Osteoblast (primary cell): Measurements from ENCODE around the gene SUGCT. TPM values are rescaled to one million over a fixed set of nuclear protein-coding genes. Genes with fewer than 3 reads are reported as not detected.

Experiments used
- DNase-seq: peaks from one replicate; pipeline ENCODE4 v3.0.0; 2011; ENCODE audit warnings: low spot score, mixed read lengths; ENCODE audit not compliant: insufficient read length; ENCODE audit errors: missing footprints
- H2AFZ ChIP-seq: 2 replicates; pipeline ENCODE4 v1.6.0; 2011; ENCODE audit warnings: mild to moderate bottlenecking, low read length
- H3K27ac ChIP-seq: 2 replicates; pipeline ENCODE4 v1.5.1; 2011; ENCODE audit warnings: mild to moderate bottlenecking, low read depth, low read length, moderate library complexity
- H3K27me3 ChIP-seq: 2 replicates; pipeline ENCODE4 v1.6.0; 2012; ENCODE audit warnings: mild to moderate bottlenecking, control low read depth, inconsistent platforms, low read length, moderate library complexity; ENCODE audit not compliant: insufficient read depth
- H3K36me3 ChIP-seq: 2 replicates; pipeline ENCODE4 v1.5.1; 2011; ENCODE audit warnings: mild to moderate bottlenecking, low read length, control low read depth, moderate library complexity; ENCODE audit not compliant: insufficient read depth
- H3K4me1 ChIP-seq: 2 replicates; pipeline ENCODE4 v1.5.1; 2011; ENCODE audit warnings: mild to moderate bottlenecking, low read length, control low read depth, moderate library complexity; ENCODE audit not compliant: insufficient read depth
- H3K4me2 ChIP-seq: 2 replicates; pipeline ENCODE4 v1.6.0; 2011; ENCODE audit warnings: mild to moderate bottlenecking, low read length; ENCODE audit not compliant: insufficient read depth
- H3K4me3 ChIP-seq: fragments of 200-600 bp; sonication (generic); 3 replicates; pipeline ENCODE4 v1.5.1; 2012; ENCODE audit warnings: mild to moderate bottlenecking, low read length, inconsistent platforms; ENCODE audit not compliant: insufficient read depth
- H3K79me2 ChIP-seq: 2 replicates; pipeline ENCODE4 v1.6.0; 2012; ENCODE audit warnings: mild to moderate bottlenecking, low read length, control low read depth, inconsistent platforms; ENCODE audit not compliant: insufficient read depth
- H3K9me3 ChIP-seq: 2 replicates; pipeline ENCODE4 v1.5.1; 2011; ENCODE audit warnings: low read depth, low read length, control low read depth
- H4K20me1 ChIP-seq: 2 replicates; pipeline ENCODE4 v1.6.0; 2012; ENCODE audit warnings: mild to moderate bottlenecking, low read length, control low read depth; ENCODE audit not compliant: insufficient read depth
- CTCF ChIP-seq: IDR thresholded peaks from 2 replicates; pipeline ENCODE4 v1.5.1; 2011; ENCODE audit warnings: mild to moderate bottlenecking, low read depth, low read length, moderate library complexity; ENCODE audit errors: extremely low read depth
- total RNA-seq: library from RNA; depleted of rRNA; stranded (reverse); fragments of >200 nt; gene quantifications from 2 replicates; pipeline ENCODE4 v1.2.3, GENCODE V29; 2012

SUGCT gene
- total RNA-seq, 1 donor, result 21.7 TPM

DNA sequence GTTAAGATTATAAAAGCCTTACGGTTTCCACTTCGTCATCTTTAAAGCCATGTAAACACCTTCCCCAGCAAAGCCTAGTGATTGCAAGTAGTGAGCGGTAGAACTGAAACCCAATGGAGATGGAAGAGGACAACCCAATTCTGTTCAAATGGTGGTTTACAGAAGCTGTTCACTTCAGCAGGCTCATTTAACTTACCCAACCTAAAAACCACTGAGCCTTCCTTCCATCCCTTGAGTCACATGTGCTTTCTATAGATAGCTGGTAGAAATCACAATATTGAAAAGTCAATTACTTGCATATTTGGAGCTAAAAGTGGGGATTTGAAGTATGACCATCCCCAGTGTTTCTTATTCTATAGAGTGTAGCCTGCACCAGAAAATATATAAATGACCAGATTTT is 667.7 kb downstream of the SUGCT start:
- no peaks in the 10 kb centered on the region for H3K36me3 ChIP-seq
- H3K27ac ChIP-seq, result no peak overlapping the region
- H2AFZ ChIP-seq, result no peak overlapping the region
- no peaks in the 10 kb centered on the region for H3K27me3 ChIP-seq
- peaks cover 28% of the 10 kb centered on the region for H3K79me2 ChIP-seq
- no peak for TF ChIP-seq CTCF
- no peak overlapping the region for H3K4me2 ChIP-seq
- no peaks in the 10 kb centered on the region for H4K20me1 ChIP-seq
- peaks cover 29% of the 10 kb centered on the region for H3K4me1 ChIP-seq
- no peak for DNase-seq
- no peak overlapping the region for H3K4me3 ChIP-seq
- no peaks in the 10 kb centered on the region for H3K9me3 ChIP-seq

DNA sequence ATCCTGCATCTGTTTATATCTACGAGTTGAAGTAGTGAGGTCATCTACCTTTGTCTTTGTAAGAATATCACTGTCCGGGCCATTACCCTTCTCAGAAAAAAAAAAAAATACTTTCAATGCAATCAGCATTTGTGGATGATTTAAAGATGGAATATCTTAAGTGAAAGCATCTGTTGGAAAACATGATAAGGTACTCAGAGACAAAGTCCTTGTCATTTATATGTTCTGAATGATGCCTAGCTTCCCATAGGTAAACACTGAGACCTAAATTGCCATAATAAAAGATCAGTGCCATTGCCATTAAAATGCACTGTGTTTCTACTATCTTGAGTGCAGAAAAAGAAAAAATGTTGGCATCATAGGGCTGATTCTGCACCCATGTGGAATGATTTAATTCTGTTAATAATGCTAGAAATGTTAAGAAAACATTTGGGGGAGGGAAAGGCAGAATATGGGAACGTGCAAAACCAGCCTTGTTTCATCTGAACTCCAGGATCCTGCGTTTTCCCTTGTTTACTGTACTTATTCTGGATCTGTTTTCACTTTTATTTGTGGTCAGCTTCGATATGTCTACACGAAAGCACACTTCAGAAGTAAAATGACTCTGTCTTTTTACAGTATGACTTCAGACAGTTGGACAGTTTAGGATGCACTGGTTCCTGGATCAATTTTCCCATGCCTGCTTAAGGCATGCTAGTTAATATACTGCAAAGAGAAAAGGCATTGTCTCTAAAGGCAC is 669.8 kb downstream of the SUGCT start:
- H3K27ac ChIP-seq, result peak overlapping the region; percentile 67
- H3K4me2 ChIP-seq, result peak overlapping the region; percentile 31
- no peaks in the 10 kb centered on the region for H3K9me3 ChIP-seq
- no peaks in the 10 kb centered on the region for H3K36me3 ChIP-seq
- H3K27me3 ChIP-seq, result no peaks in the 10 kb centered on the region
- no peak overlapping the region for H3K4me3 ChIP-seq
- TF ChIP-seq CTCF, result no peak
- no peak for DNase-seq
- peaks cover 47% of the 10 kb centered on the region for H3K4me1 ChIP-seq
- peaks cover 19% of the 10 kb centered on the region for H3K79me2 ChIP-seq
- H4K20me1 ChIP-seq, result no peaks in the 10 kb centered on the region
- H2AFZ ChIP-seq, result no peak overlapping the region

DNA sequence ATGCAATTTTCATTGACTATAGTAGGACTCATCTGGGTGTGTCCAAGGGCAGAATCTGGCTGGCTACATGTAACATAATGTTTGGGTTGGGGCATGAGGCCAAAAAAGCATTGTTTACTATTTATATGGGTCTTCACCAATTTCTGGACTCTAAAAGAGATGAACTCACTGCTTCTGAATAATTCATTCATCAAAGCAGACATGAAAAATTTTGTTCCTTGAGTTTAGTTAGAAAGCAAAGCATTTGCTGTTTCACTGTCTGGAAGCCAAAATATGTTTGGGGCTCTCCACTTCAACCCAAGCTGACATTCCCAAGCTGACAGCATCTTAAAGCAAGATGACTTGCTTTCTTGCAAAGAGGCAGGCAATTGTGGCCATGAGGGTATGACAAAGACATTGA is 670.6 kb downstream of the SUGCT start:
- TF ChIP-seq CTCF, result no peak
- H4K20me1 ChIP-seq, result no peaks in the 10 kb centered on the region
- no peak overlapping the region for H3K4me3 ChIP-seq
- no peaks in the 10 kb centered on the region for H3K36me3 ChIP-seq
- peak overlapping the region; percentile 31 for H3K4me2 ChIP-seq
- peak overlapping the region; percentile 67 for H3K27ac ChIP-seq
- no peaks in the 10 kb centered on the region for H3K27me3 ChIP-seq
- H3K9me3 ChIP-seq, result no peaks in the 10 kb centered on the region
- H3K4me1 ChIP-seq, result peaks cover 47% of the 10 kb centered on the region
- no peak for DNase-seq
- H2AFZ ChIP-seq, result no peak overlapping the region
- peaks cover 16% of the 10 kb centered on the region for H3K79me2 ChIP-seq

DNA sequence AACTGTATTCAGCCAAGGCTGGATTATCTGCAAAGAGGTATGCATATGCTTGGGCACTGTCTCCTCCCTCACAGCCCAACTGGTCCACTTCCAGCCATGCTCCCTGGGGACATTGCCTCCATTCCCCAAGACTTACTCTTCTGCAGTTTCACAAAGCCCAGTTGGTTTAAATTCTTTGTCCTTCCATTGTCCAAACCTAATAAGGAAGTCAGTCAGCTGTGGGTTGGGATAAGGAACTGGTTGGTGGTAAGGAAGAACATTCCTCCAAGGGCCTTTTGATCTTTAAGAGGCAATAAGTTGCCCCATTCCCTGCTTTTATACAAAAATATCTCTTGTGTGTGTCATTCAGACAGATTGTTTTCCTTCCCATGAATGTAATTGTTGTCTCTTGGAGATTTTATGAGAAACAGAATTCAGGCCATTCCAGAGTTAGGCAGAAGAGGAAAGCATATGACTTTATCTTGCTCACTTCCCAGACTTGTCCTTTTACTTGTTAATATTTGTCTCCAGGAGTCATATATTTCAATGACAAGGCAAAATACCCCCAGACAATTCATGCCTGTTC is 673.7 kb downstream of the SUGCT start:
- H4K20me1 ChIP-seq, result no peaks in the 10 kb centered on the region
- peaks cover 36% of the 10 kb centered on the region for H3K4me1 ChIP-seq
- peaks cover 27% of the 10 kb centered on the region for H3K79me2 ChIP-seq
- H2AFZ ChIP-seq, result no peak overlapping the region
- TF ChIP-seq CTCF, result no peak
- H3K4me3 ChIP-seq, result no peak overlapping the region
- H3K36me3 ChIP-seq, result no peaks in the 10 kb centered on the region
- peak; percentile 80 for DNase-seq
- peaks cover 3% of the 10 kb centered on the region for H3K9me3 ChIP-seq
- H3K27ac ChIP-seq, result peak overlapping the region; percentile 99
- no peaks in the 10 kb centered on the region for H3K27me3 ChIP-seq
- H3K4me2 ChIP-seq, result peak overlapping the region; percentile 53
